Lung (tissue), 12 donors: ENCODE results near the gene ERC2. TPM values are rescaled to one million over a fixed set of nuclear protein-coding genes. Genes with fewer than 3 reads are reported as not detected.
A peak's percentile ranks its signal among the peaks of the same experiment; 100 is the strongest.

ENCODE experiments used
- ATAC-seq: fragments of 200-7000 bp; cut with Tn5 transposase; one replicate; pipeline ENCODE4 v1.9.1; 2020; ENCODE audit warnings: moderate number of reproducible peaks; ENCODE audit not compliant: insufficient read depth, low FRiP score
- DNase-seq, 3 donors: peaks; one replicate each; pipeline ENCODE4 v3.0.0-alpha.2; 2013 to 2017
- H3K27ac ChIP-seq, 2 donors: one replicate each; pipeline ENCODE4 v1.5.1; 2013; ENCODE audit warnings: mild to moderate bottlenecking in 2 of 2, moderate library complexity in 2 of 2, control low read depth in 1 of 2, inconsistent platforms in 1 of 2, low read depth in 1 of 2, low read length in 1 of 2
- H3K27me3 ChIP-seq, 3 donors: one replicate each; pipeline ENCODE4 v1.5.1; 2013; ENCODE audit warnings: low read length in 2 of 3; ENCODE audit not compliant: control insufficient read depth in 3 of 3, insufficient read depth in 3 of 3
- H3K36me3 ChIP-seq, 4 donors: one replicate each; pipeline ENCODE4 v1.5.1; 2013; ENCODE audit warnings: low read length in 4 of 4, mild to moderate bottlenecking in 1 of 4, moderate library complexity in 1 of 4; ENCODE audit not compliant: control insufficient read depth in 4 of 4, insufficient read depth in 4 of 4
- H3K4me1 ChIP-seq, 5 donors: one replicate each; pipeline ENCODE4 v1.5.1; 2013; ENCODE audit warnings: low read length in 5 of 5, mild to moderate bottlenecking in 2 of 5, moderate library complexity in 1 of 5; ENCODE audit not compliant: control insufficient read depth in 5 of 5, insufficient read depth in 5 of 5
- H3K4me3 ChIP-seq: one replicate; pipeline ENCODE4 v1.5.1; 2013; ENCODE audit warnings: mild to moderate bottlenecking, control low read depth, moderate library complexity
- H3K9ac ChIP-seq, 2 donors: one replicate each; pipeline ENCODE4 v1.5.1; 2013; ENCODE audit warnings: low read length in 2 of 2, control low read depth in 1 of 2; ENCODE audit not compliant: insufficient read depth in 1 of 2
- H3K9me3 ChIP-seq, 4 donors: one replicate each; pipeline ENCODE4 v1.5.1; 2013; ENCODE audit warnings: low read length in 3 of 4, mild to moderate bottlenecking in 1 of 4, moderate library complexity in 1 of 4; ENCODE audit not compliant: control insufficient read depth in 4 of 4, insufficient read depth in 3 of 4
- CTCF ChIP-seq: IDR thresholded peaks from 2 replicates; pipeline ENCODE4 v1.5.1; 2012; ENCODE audit warnings: mild to moderate bottlenecking; ENCODE audit errors: control extremely low read depth, extremely low read depth
- WGBS, 2 donors: extraction: QIAGEN DNeasy Blood & Tissue Kit; methylation state at CpG; one replicate each; pipeline ENCODE4 v1.1.7; 2013; 5-methylcytosine and 5-hydroxymethylcytosine counted together
- polyA plus RNA-seq, 2 donors: library from polyadenylated mRNA; stranded (reverse); fragments of 200-250 nt; gene quantifications; one replicate each; pipeline ENCODE4 v1.2.1, GENCODE V29; 2013
- total RNA-seq, 2 donors: library from RNA; depleted of rRNA in 1 of 2; stranded (reverse); fragments of >200 nt in 1 of 2; gene quantifications; one replicate each; pipeline ENCODE4 v1.2.1, GENCODE V29; 2014 to 2021
- donor health status: control.
- donor health status: control.
- donor health status: Bipolar disorder and iron deficiency.
- donor health status: healthy.
- donor health status: DM: yes; HTN: yes; CAD: no.

Gene ERC2
- total and polyA plus RNA-seq, 4 donors = 0.20 to 3.5 (median 0.97) TPM

- H3K36me3 ChIP-seq = no peaks in the 10 kb centered on the region
- ATAC-seq (no peak), DNase-seq (no peak)
- H3K9me3 ChIP-seq = no peaks in the 10 kb centered on the region
- no peak overlapping the region for H3K4me3 ChIP-seq
- no peak overlapping the region for H3K9ac ChIP-seq
- 0 to 54% methylated on average over 1 of the region's 1 CpG for WGBS, 2 donors
- no peak overlapping the region for H3K27ac ChIP-seq
- TF ChIP-seq CTCF = no peak
- peaks cover 0 to 68% (median 5%) of the 10 kb centered on the region in 3 donors for H3K27me3 ChIP-seq
- peaks cover 0 to 8% (median 0%) of the 10 kb centered on the region in 5 donors for H3K4me1 ChIP-seq
These were observed 763.7 kb downstream of the ERC2 start for GRCh38 chr3:55704521-55704920.

GRCh38 chr3:55702822-55703221, 765.4 kb downstream of the ERC2 start:
- 84 to 88% methylated on average over 6 of the region's 6 CpGs for WGBS, 2 donors
- TF ChIP-seq CTCF = no peak
- Histone ChIP-seq H3K27ac (no peak overlapping the region), H3K27me3 (peaks cover 0 to 67% (median 5%) of the 10 kb centered on the region in 3 donors), H3K4me1 (peaks cover 0 to 8% (median 0%) of the 10 kb centered on the region in 5 donors), H3K9ac (no peak overlapping the region), H3K36me3 (no peaks in the 10 kb centered on the region), H3K4me3 (no peak overlapping the region), H3K9me3 (no peaks in the 10 kb centered on the region)
- ATAC-seq (no peak), DNase-seq (no peak)

GRCh38 chr3:55701997-55702396, 766.3 kb downstream of the ERC2 start:
- TF ChIP-seq CTCF = no peak
- 61 to 67% methylated on average over 3 of the region's 3 CpGs for WGBS, 2 donors
- H3K9ac ChIP-seq = no peak overlapping the region

GRCh38 chr3:55698831-55699230, 769.4 kb downstream of the ERC2 start:
- Histone ChIP-seq H3K9me3 (no peaks in the 10 kb centered on the region), H3K4me1 (peaks cover 0 to 8% (median 0%) of the 10 kb centered on the region in 5 donors), H3K4me3 (no peak overlapping the region), H3K36me3 (no peaks in the 10 kb centered on the region), H3K27ac (no peak overlapping the region), H3K9ac (no peak overlapping the region), H3K27me3 (peaks cover 0 to 41% (median 4%) of the 10 kb centered on the region in 3 donors)
- TF ChIP-seq CTCF = no peak
- whole genome bisulfite sequencing, 2 donors = 65 to 76% methylated on average over 6 of the region's 6 CpGs
- no peak for DNase-seq
- ATAC-seq = no peak

More at GRCh38 chr3:55701997-55702396, 766.3 kb downstream of the ERC2 start:
- no peak for ATAC-seq
- no peak overlapping the region for H3K4me3 ChIP-seq
- H3K27ac ChIP-seq = no peak overlapping the region
- H3K4me1 ChIP-seq = peaks cover 0 to 8% (median 0%) of the 10 kb centered on the region in 5 donors
- H3K9me3 ChIP-seq = no peaks in the 10 kb centered on the region
- DNase-seq = peak in 2 of 3 donors; percentile 45 to 50
- H3K27me3 ChIP-seq = peaks cover 0 to 63% (median 5%) of the 10 kb centered on the region in 3 donors
- H3K36me3 ChIP-seq = no peaks in the 10 kb centered on the region
